CD4-positive, alpha-beta T cell (primary cell): Measurements from ENCODE around the gene IKBKE. TPM values are rescaled to one million over a fixed set of nuclear protein-coding genes. Genes with fewer than 3 reads are reported as not detected.

Experiments
- ATAC-seq: fragments of 200-7000 bp; cut with Tn5 transposase; one replicate; pipeline ENCODE4 v1.10.0; 2022; ENCODE audit warnings: mild to moderate bottlenecking; ENCODE audit not compliant: poor library complexity
- CTCF ChIA-PET: fragments of 350-600 bp; sonication (Branson Sonifier 250); formaldehyde crosslinking; loops from one replicate; lab custom pipeline; 2021; ENCODE audit warnings: antibody characterized with exemption, inconsistent platforms; lab: Charles Lee
- POLR2A ChIA-PET: fragments of 350-600 bp; sonication (Branson Sonifier 250); formaldehyde crosslinking; loops from one replicate; lab custom pipeline; 2021; ENCODE audit warnings: antibody characterized with exemption, inconsistent platforms; lab: Charles Lee
- DNase-seq, 14 experiments: peaks; one replicate each; pipeline ENCODE4 v3.0.0-alpha.2; 2013 to 2020; ENCODE audit warnings: mixed read lengths in 2 of 14
- H3K27ac ChIP-seq, 2 donors: one replicate each; pipeline versions ENCODE4 v1.5.1 to v1.7.0; 2013; ENCODE audit warnings: low read length in 2 of 2, low read depth in 1 of 2, mild to moderate bottlenecking in 1 of 2
- H3K27me3 ChIP-seq, 2 experiments: 1 replicate in 1 of 2; 2 replicates in 1 of 2; pipeline versions ENCODE4 v1.6.1 to v1.7.0; 2013; ENCODE audit warnings: low read length in 2 of 2, control low read depth in 1 of 2, mild to moderate bottlenecking in 1 of 2, moderate library complexity in 1 of 2; ENCODE audit not compliant: insufficient read depth in 2 of 2, control insufficient read depth in 1 of 2
- H3K36me3 ChIP-seq: one replicate; pipeline ENCODE4 v1.6.1; 2013; ENCODE audit warnings: low read length, control low read depth; ENCODE audit not compliant: insufficient read depth
- H3K4me1 ChIP-seq: one replicate; pipeline ENCODE4 v1.6.1; 2013; ENCODE audit warnings: low read length, control low read depth; ENCODE audit not compliant: insufficient read depth
- H3K4me3 ChIP-seq: one replicate; pipeline ENCODE4 v1.5.1; 2013; ENCODE audit warnings: mild to moderate bottlenecking, low read length, moderate library complexity
- H3K9me3 ChIP-seq, 2 experiments: 1 replicate in 1 of 2; 2 replicates in 1 of 2; pipeline versions ENCODE4 v1.6.1 to v1.7.0; 2013; ENCODE audit warnings: low read length in 2 of 2, mild to moderate bottlenecking in 2 of 2, control low read depth in 1 of 2, moderate library complexity in 1 of 2; ENCODE audit not compliant: control insufficient read depth in 1 of 2, insufficient read depth in 1 of 2
- H3K27ac Mint-ChIP-seq: one replicate; pipeline ENCODE4 v1.8.0; 2020; ENCODE audit warnings: mixed read lengths
- H3K27me3 Mint-ChIP-seq: one replicate; pipeline ENCODE4 v1.8.0; 2021; ENCODE audit warnings: mixed read lengths
- H3K36me3 Mint-ChIP-seq: one replicate; pipeline ENCODE4 v1.8.0; 2021; ENCODE audit warnings: low read depth, mixed read lengths
- H3K4me1 Mint-ChIP-seq: one replicate; pipeline ENCODE4 v1.8.0; 2021; ENCODE audit warnings: low read depth, mixed read lengths
- H3K4me3 Mint-ChIP-seq: one replicate; pipeline ENCODE4 v1.8.0; 2020; ENCODE audit warnings: mild to moderate bottlenecking, mixed read lengths
- H3K9me3 Mint-ChIP-seq: one replicate; pipeline ENCODE4 v1.8.0; 2020; ENCODE audit warnings: mixed read lengths
- CTCF ChIP-seq: fragments of 200-600 bp; IDR thresholded peaks from one replicate; pipeline ENCODE4 v1.8.0; 2022; ENCODE audit warnings: antibody characterized with exemption, mild to moderate bottlenecking
- intact Hi-C, 2 experiments: fragments of 100-400 bp; cut with DNase I in 1 of 2; cut with micrococcal nuclease in 1 of 2; formaldehyde crosslinking; loops; one replicate each; pipeline versions ENCODE4 v1.15.1 to v1.9.0; 2023 to 2025; cut with DNase I, micrococcal nuclease
- total RNA-seq, 174 experiments: library from RNA in 2 of 174; stranded (reverse) in 2 of 174; gene quantifications; one replicate each; pipeline ENCODE4 v1.2.3 and lab custom pipeline; 2021 to 2026

The IKBKE gene
- total RNA-seq, 2 experiments from 2014 or later = 27.9 to 29.8 TPM

GRCh38 chr1:206455289-206455665 lies 15.0 kb upstream of the IKBKE start:
- H3K36me3 ChIP-seq = peaks cover 21% of the 10 kb centered on the region
- no peaks in the 10 kb centered on the region for H3K27me3 ChIP-seq
- peaks cover 13% of the 10 kb centered on the region for H3K4me1 ChIP-seq
- POLR2A ChIA-PET = no interaction called here
- H3K4me3 ChIP-seq = no peak overlapping the region
- Mint-ChIP-seq H3K36me3 (peaks cover 13% of the 10 kb centered on the region), H3K4me3 (no peak overlapping the region), H3K4me1 (no peaks in the 10 kb centered on the region), H3K9me3 (no peaks in the 10 kb centered on the region), H3K27ac (no peak overlapping the region), H3K27me3 (no peaks in the 10 kb centered on the region)
- H3K27ac ChIP-seq = no peak overlapping the region
- no peaks in the 10 kb centered on the region for H3K9me3 ChIP-seq
- intact Hi-C loops = loop anchor here in 1 of 2 experiments (10.0 kb wide), 1 partner anchor 310 kb away; no protein-coding TSS in a partner anchor
- ATAC-seq (no peak), DNase-seq (no peak)
- CTCF ChIA-PET = no interaction called here
- TF ChIP-seq CTCF = no peak

GRCh38 chr1:206455666-206456344 lies 14.5 kb upstream of the IKBKE start:
- H3K27ac ChIP-seq = no peak overlapping the region
- intact Hi-C loops = loop anchor here in 1 of 2 experiments (10.0 kb wide), 1 partner anchor 311 kb away; no protein-coding TSS in a partner anchor
- Mint-ChIP-seq H3K36me3 (peaks cover 9% of the 10 kb centered on the region), H3K4me1 (no peaks in the 10 kb centered on the region), H3K27ac (no peak overlapping the region), H3K4me3 (no peak overlapping the region), H3K9me3 (no peaks in the 10 kb centered on the region), H3K27me3 (no peaks in the 10 kb centered on the region)
- H3K36me3 ChIP-seq = peaks cover 16% of the 10 kb centered on the region
- H3K4me1 ChIP-seq = peaks cover 13% of the 10 kb centered on the region
- DNase-seq (no peak), ATAC-seq (no peak)
- ChIA-PET CTCF (no interaction called here), POLR2A (no interaction called here)
- H3K27me3 ChIP-seq = no peaks in the 10 kb centered on the region
- H3K4me3 ChIP-seq = no peak overlapping the region
- no peaks in the 10 kb centered on the region for H3K9me3 ChIP-seq
- TF ChIP-seq CTCF = no peak

DNA sequence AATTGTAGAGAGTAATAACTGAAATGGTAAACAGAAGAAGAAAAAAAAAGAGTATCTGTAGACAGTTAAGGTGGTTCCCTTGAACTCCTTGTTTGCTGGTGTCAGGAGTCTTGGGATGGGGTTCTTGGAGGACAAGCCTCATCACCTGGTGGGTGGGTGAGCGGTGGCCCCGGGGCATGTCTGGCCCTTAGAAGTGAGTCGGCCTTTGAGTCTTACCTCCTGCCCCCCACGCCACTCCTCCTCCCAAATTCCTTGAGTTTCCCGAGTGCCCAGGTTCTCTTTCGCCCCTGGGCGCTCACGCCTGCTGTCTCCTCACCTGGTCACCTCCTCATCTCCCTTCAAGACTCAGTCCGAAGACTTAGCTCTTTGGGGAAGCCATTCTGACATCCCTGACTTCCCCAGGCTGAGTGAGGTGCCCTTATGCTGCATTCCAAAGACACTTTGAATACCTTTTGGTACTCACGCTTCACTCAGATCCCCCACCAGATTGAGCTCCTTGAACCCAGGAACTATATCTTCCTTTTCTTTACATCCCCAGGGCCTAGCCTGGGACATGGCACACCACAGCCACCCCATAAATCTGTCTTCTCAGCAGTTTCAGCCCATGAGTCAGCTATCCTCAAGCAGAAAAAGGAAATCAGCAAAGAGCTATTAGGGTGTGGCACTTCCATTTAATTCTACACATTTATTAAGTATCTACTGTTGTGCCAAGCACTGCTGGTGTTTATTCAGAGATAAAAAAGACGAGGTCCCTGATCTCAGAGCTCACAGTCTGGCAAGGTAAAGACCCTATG lies 13.5 kb upstream of the IKBKE start:
- H3K4me1 Mint-ChIP-seq = peaks cover 1% of the 10 kb centered on the region
- POLR2A ChIA-PET = interaction anchor here (1.1 kb wide), 1 partner anchor 27 kb away, joined by 3 read pairs; no protein-coding TSS in a partner anchor

More for the DNA sequence above, 13.5 kb upstream of the IKBKE start:
- H3K27ac Mint-ChIP-seq = no peak overlapping the region
- intact Hi-C loops = loop anchor here in 1 of 2 experiments (10.0 kb wide), 1 partner anchor 312 kb away; no protein-coding TSS in a partner anchor
- DNase-seq (no peak), ATAC-seq (no peak)
- Histone ChIP-seq H3K27ac (no peak overlapping the region), H3K4me1 (peaks cover 13% of the 10 kb centered on the region), H3K27me3 (no peaks in the 10 kb centered on the region), H3K36me3 (peaks cover 16% of the 10 kb centered on the region), H3K9me3 (no peaks in the 10 kb centered on the region), H3K4me3 (no peak overlapping the region)
- H3K27me3 Mint-ChIP-seq = no peaks in the 10 kb centered on the region
- no peak overlapping the region for H3K4me3 Mint-ChIP-seq
- no peaks in the 10 kb centered on the region for H3K9me3 Mint-ChIP-seq
- TF ChIP-seq CTCF = no peak
- CTCF ChIA-PET = no interaction called here
- H3K36me3 Mint-ChIP-seq = peaks cover 7% of the 10 kb centered on the region
